Measurements from ENCODE around the gene GNPTG. TPM values are rescaled to one million over a fixed set of nuclear protein-coding genes. Genes with fewer than 3 reads are reported as not detected.

The GNPTG gene
- total and polyA plus RNA-seq, 2 of the 8 experiments (the other 6 are each of a cell fraction or from before 2014, with no cell fraction given): 26.2 to 51.2 TPM

DNA sequence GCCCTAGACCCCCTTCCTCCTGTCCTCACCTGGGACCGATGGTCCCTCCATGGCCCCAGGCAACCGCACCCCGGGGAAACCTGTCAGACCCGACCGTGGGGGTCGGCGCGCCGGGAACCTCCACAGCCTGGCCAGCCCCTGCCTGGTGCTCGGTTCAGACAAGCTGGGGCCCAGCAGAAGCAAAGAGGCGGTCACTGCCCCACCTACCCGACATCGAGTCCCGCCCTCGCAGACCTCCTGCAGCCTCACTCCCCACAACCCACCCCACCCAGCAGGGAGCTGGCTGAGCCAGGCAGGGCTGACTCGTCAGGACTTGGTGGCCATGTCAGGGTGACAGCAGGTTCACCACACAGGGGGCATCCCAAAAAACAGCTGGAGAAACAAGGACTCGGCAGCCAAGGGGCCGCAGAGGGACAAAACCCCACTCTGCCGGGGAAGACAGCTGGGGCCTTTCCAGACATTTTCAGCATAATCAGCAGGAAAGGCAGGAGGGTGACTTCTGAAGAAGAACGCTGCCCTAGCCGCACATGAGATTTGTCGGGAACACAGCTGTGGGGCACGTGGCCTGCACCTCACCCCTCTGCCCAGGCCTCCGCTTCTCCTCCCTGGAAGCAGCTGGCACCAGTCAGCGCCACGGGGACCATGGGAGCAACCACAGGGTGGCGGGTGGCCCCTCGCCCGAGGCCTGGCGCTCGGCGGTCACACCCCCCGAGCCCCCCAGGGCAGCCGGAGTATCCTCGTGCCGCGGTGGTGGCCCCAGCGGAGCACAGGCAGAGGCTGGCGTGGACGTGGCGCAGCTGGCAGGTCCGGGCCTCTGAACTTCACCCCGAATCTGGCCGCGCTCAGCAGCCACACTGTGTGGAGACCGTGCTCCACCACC, 22.9 kb downstream of the GNPTG start:
- Histone ChIP-seq H3K4me2 (ENCODE audit: insufficient read depth in 1 of 2, low read depth in 2 of 2, low read length in 2 of 2) (no peak overlapping the region), H3K23ac (ENCODE audit: insufficient read length) (no peak overlapping the region), H4K5ac (ENCODE audit: insufficient read length, low read depth, low read length) (no peak overlapping the region), H2BK20ac (ENCODE audit: low read length) (no peak overlapping the region), H2BK5ac (ENCODE audit: low read depth, low read length) (no peak overlapping the region), H2BK12ac (ENCODE audit: low read depth, low read length) (no peak overlapping the region), H3K4me3 (ENCODE audit: extremely low read depth in 1 of 4, insufficient read depth in 2 of 4, low read depth in 3 of 4, low read length in 4 of 4) (no peak overlapping the region), H4K20me1 (replicated peaks in 1 of 2; ENCODE audit: control insufficient read depth in 1 of 2, insufficient read depth in 2 of 2, low read length in 2 of 2) (peaks cover 3 to 22% of the 10 kb centered on the region in 2 experiments), H3K9me3 (ENCODE audit: insufficient read depth in 2 of 2, low read depth in 1 of 2, low read length in 1 of 2) (no peaks in the 10 kb centered on the region), H3K4me1 (replicated peaks in 1 of 4; ENCODE audit: control insufficient read depth in 3 of 4, insufficient read depth in 4 of 4, low read length in 3 of 4) (peaks cover 0 to 12% (median 6%) of the 10 kb centered on the region in 4 experiments; a peak in 5 of 7 replicates), H3K23me2 (ENCODE audit: low read depth, low read length) (peaks cover 9% of the 10 kb centered on the region), H2BK15ac (ENCODE audit: low read length) (no peak overlapping the region), H4K8ac (ENCODE audit: extremely low read depth, insufficient read depth, low read length) (peak overlapping the region; percentile 68; the same call in 1 of the 2 replicates), H3K27ac (ENCODE audit: low read depth, low read length) (no peak overlapping the region), H3K14ac (ENCODE audit: insufficient read length) (no peak overlapping the region), H3K79me2 (ENCODE audit: control insufficient read depth in 1 of 2, insufficient read depth in 2 of 2, low read length in 2 of 2) (peaks cover 4 to 19% of the 10 kb centered on the region in 2 experiments; a peak in 2 of 4 replicates), H3K27me3 (replicated peaks in 1 of 4; ENCODE audit: control insufficient read depth in 3 of 4, extremely low read depth in 1 of 4, insufficient read depth in 3 of 4, low read length in 3 of 4) (no peaks in the 10 kb centered on the region), H3K79me1 (ENCODE audit: low read depth, low read length) (peaks cover 9% of the 10 kb centered on the region), H3K18ac (ENCODE audit: extremely low read depth, low read length) (no peak overlapping the region), H2BK120ac (replicated peaks; ENCODE audit: low read depth, low read length) (no peak overlapping the region), H3K9ac (replicated peaks in 1 of 4; ENCODE audit: extremely low read depth in 1 of 4, low read depth in 3 of 4, low read length in 3 of 4) (no peak overlapping the region), H2AK5ac (ENCODE audit: low read depth, low read length) (no peak overlapping the region), H3K4ac (replicated peaks; ENCODE audit: insufficient read length, low read depth, low read length) (no peak overlapping the region), H3K36me3 (ENCODE audit: control insufficient read depth in 2 of 4, insufficient read depth in 4 of 4, low read length in 3 of 4) (peaks cover 0 to 17% (median 0%) of the 10 kb centered on the region in 4 experiments; a peak in 2 of 8 replicates), H2AFZ (ENCODE audit: low read length) (no peak overlapping the region), H4K91ac (replicated peaks; ENCODE audit: insufficient read length, low read length) (no peak overlapping the region), H3K56ac (replicated peaks; ENCODE audit: insufficient read length, low read depth, low read length) (no peak overlapping the region)
- no peak for FAIRE-seq
- 92% methylated on average over 19 of the region's 46 CpGs; no CpG with 5 or more reads in 1 of the 2 experiments for WGBS, 2 experiments (ENCODE audit: extremely low coverage in 1 of 2, insufficient coverage in 1 of 2, insufficient read length in 1 of 2, insufficient replicate concordance in 2 of 2, low coverage in 1 of 2, low lambda C conversion rate in 2 of 2, missing lambda C conversion rate in 1 of 2)
- CTCF ChIA-PET (ENCODE audit: partially characterized antibody): interaction anchor here (1.0 to 1.3 kb wide), 4 partner anchors 9 to 75 kb away, joined by 3 to 11 read pairs (median 4); no protein-coding TSS in a partner anchor
- DNase-seq (ENCODE audit: low read depth in 1 of 2, low spot score in 2 of 2): no peak
- POLR2A ChIA-PET (ENCODE audit: partially characterized antibody): interaction anchor here (0.6 to 1.8 kb wide), 3 partner anchors 8 to 65 kb away, joined by 3 to 10 read pairs (median 3); no protein-coding TSS in a partner anchor
- TF ChIP-seq SP4 (IDR thresholded peaks at IDR 0.05; ENCODE audit: low read length) (no peak), CHD1 (IDR thresholded peaks at IDR 0.05; ENCODE audit: low read depth, low read length) (no peak), SIN3A (conservative IDR thresholded peaks at IDR 0.05 in 1 of 2, IDR thresholded peaks at IDR 0.05 in 1 of 2; ENCODE audit: low read depth in 1 of 2, low read length in 2 of 2) (no peak), RFX5 (IDR thresholded peaks at IDR 0.05; ENCODE audit: borderline replicate concordance, low read depth, low read length) (no peak), ASH2L (IDR thresholded peaks at IDR 0.05; ENCODE audit: low read length) (no peak)
- TF ChIP-seq, protein P1, sequence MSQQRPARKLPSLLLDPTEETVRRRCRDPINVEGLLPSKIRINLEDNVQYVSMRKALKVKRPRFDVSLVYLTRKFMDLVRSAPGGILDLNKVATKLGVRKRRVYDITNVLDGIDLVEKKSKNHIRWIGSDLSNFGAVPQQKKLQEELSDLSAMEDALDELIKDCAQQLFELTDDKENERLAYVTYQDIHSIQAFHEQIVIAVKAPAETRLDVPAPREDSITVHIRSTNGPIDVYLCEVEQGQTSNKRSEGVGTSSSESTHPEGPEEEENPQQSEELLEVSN (IDR thresholded peaks at IDR 0.05): no peak
